GM10847 (cell line): ENCODE measurements around the gene SLC47A2.

Source experiments
- POLR2A ChIP-seq: IDR thresholded peaks from 2 replicates; pipeline ENCODE4 v1.6.1; 2011; ENCODE audit not compliant: insufficient read length; ENCODE audit errors: extremely low read depth

SLC47A2 gene

DNA sequence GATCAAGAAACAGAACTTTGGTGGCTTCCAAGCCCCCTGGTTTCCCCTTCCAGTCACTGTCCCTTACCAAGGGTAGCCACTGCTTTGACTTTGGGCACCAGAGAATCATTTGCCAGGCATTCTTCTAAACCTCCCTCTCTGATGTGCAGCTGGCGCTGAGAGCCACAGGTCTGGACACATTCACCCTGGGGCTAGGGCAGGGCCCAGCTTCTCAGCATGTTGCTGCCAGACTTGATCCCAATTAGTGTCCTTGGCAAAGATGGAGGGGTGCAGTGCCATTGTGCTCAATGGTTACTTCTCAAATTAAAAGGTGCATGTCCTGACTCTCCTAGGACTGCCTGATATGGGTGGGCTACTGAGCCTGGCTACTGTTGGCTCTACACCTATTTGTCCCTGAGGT lies 7.6 kb upstream of the SLC47A2 start:
- TF ChIP-seq POLR2A, result no peak

DNA sequence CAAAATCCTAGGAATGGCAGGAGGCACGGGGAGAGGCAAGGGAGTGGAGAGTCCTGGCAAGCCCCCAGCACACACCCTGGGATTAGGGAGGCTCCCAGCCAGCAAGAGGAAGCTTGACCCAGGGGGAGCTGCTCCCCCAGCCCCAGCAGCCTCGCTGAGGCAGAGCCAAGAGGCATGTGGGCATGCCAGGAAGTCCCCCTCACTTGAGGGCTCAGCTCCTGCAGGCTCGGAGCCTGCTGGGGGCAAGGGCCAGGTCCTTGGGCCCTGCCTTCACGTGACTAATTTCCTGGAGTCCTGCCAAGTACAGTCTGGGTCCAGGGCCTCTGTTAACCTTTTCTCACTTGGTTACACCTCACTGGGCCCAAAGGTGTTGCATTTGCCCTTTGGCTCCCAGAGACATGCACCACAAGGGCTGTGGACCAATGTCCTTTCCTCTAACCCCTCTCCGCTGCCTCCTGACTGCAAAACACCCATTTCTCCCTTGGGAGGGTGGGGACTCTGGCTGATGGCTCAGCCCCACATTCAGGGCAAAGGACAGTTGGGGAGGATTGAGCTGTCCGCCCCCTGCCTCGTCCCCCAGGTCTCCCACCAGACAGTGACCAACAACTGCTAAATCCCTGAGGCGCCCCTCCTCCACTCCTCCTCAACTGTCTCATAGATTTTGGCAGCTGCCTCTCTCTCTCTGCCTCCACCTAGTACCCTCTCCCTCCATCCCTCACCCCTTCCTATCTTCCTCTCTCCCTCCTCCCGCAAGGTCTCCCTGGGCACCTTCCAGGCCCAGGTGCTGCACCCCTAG lies 4.4 kb upstream of the SLC47A2 start:
- no peak for TF ChIP-seq POLR2A

DNA sequence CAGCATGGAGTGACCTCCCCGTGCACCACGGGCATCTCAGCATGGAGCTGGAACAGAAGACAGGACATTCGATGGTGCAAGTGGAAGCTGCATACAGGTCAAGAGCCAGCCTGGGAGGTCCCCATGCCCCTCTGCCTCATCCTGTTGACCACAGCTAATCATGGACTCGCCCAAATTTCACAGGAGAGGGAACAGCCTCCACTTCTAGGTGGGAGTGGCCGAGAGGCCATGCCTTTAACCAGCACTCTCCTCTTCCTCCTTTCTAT lies 3.8 kb upstream of the SLC47A2 start:
- TF ChIP-seq POLR2A, result no peak

DNA sequence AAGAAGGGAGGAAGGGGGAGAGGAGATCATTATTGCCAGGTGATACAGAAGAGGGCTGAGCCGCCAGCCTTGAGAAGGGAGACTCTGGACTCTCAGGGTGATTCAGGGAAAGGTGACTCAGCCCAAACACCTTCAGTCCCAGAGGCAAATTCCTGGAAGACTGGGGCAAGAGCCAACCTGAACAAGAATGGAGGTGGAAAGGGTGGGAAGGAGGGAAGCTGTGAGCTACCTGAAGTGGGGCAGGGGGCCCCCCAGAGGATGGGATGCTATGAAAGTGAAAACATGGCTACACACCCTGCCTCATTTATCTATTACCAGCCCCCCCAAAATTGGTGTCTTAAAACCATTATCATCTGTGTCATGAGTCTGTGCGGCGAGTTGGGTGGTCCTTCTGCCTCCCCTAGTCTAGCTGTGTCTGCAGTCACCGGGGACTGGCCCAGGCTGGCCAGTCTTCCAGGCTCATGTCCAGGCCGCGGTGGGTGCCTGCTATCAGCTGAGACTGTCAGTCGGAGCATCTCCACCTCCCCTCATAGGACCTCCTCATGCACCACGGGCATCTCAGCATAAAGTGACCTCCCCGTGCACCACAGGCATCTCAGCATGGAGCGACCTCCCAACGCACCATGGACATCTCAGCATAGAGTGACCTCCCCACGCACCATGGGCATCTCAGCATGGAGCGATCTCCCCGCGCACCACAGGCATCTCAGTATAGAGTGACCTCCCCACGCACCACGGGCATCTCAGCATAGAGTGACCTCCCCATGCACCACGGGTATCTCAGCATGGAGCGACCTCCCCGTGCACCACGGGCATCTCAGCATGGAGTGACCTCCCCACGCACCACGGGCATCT lies 3.2 kb upstream of the SLC47A2 start:
- TF ChIP-seq POLR2A, result no peak

DNA sequence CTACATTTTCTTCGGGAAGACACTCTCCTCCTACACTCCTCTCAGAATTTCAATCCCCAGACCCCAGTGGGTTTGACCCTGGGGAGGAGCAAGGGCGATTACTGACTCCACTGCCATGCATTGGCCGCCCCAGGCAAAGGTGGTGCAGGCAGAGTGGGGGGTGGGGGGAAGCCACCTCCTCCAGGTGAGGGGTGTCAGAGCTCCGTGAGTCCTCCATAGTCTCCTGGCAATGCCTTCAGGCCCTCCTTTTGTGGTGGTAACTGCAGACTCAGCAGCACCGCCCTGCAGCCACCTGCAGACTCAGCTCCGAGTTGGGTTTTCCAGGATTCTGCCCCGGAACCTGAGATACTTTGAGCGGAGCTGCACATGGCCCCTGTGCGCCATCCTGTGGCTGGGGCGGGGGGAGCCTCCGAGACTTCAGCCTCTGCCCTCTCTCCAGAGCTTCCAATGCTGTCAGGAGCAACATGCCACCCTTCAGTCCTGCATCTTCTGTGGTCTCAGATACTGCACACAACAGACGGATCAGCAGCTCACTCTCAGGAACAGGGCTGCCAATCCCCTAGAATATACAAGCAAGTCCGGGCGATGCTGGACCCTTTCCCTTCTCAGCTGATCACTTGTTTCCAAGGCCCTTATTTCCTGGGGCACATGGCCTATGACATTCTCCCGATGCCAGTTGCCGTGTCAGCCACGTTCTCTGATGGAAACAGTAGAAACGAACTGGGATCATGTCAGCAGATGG lies 2.4 kb upstream of the SLC47A2 start:
- TF ChIP-seq POLR2A, result no peak

DNA sequence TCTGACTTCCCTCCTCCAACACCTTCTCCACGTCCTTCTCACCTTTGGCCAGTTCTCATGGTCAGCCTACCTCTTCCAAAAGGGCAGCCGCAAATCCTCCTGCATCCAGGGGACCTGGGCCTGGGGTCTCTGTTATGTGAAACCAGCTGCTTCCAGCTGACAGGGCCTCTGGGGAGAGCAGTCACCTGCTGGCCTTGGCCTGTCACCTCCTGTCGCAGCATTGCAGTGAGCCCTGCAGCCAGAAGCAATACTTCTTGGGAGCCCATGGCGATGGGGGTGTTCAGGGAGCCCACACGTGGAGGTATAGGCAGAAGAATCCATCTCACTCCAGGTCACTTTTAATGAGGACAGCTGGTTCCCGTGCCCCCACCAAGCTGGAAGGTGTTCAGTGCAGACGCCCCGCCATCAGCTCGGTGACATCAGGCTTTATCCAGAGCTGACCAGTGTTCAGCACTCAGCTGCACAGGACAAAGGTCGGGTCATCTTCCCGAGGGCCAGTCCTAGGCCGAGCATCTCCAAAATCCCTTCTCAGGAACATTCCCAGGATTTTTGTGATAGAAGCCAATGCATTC lies 1.7 kb upstream of the SLC47A2 start:
- TF ChIP-seq POLR2A, result no peak

DNA sequence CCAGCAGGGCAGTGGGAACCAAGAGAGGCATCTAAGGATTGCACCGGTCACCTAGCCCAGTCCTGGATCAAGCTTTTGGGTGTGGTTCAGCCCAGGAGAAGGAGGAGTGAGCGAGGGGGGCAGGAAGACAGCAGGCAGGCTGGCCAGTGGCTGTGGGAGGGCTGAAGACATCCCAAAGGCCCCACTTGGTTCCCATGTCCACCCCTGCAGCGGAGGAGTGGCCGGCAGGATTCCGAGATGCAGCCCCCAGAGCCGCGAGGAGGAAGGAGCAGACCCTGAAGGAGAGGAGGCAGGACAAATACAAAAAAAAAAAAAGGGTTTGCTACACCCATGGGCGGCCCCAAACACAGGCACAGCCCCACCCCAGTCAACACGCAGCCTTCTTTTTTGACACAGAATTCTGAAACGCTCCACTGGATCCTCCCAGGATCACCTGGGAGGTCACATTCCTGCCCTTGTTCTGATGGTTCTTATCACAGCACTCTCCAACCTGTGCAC lies 1.1 kb upstream of the SLC47A2 start:
- no peak for TF ChIP-seq POLR2A

DNA sequence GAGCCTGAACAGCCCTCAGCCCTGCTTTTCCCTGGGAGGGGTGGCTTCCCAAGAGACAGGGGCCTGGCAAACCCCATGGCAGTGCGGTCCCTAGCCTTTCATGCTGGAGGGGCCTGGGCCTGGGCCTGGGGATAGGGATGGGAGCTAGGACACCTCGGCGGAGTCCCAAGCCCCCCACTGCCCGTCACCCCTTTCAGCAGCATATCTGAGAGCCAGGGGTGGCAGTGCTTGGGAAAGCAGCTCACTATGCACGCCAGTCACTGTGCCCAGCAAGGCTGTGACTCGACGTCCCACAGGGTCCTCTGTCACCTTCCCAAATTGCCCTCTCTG lies 612 bp upstream of the SLC47A2 start:
- no peak for TF ChIP-seq POLR2A

DNA sequence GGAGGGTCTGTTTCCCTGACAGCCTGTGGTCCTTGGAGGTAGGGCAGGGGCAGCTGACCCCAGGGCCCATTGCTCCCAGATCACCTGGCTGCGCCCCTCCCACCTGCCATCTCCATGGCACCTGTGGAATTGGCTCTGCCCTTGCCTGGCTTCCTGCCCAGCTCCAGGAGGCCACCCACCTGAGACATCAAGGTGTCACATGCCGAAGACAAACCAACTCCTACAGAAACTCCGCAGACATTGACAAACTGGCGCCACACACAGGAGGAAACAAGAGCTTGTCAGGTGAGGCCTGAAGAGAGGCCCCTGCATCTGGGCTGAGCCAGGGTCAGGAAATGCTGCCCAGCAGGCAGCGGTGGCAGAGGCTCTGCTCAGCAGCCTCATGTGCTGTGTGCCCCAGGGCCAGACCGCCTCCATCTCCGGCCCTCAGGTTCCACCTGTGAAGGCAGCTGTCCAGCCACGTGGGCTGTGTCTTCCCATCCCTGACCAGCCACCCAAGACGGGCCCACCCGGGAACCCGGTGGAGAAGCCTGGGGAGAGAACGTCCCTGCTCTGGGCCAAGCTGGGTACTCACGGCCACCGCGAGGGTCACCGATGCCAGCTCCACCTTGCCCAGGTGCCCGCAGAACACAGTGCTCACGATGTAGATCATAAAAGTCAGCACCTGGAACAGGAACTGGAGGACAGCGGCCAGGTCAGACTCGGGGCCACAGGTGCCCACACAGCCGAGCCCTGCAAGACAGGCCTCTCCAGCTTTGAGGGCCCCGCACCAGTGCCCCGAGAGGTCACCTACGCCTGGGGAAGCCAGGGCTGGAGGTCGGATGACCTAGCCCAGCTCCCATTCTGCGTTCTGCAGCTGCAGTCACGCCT lies 1.6 kb downstream of the SLC47A2 start:
- TF ChIP-seq POLR2A, result no peak

DNA sequence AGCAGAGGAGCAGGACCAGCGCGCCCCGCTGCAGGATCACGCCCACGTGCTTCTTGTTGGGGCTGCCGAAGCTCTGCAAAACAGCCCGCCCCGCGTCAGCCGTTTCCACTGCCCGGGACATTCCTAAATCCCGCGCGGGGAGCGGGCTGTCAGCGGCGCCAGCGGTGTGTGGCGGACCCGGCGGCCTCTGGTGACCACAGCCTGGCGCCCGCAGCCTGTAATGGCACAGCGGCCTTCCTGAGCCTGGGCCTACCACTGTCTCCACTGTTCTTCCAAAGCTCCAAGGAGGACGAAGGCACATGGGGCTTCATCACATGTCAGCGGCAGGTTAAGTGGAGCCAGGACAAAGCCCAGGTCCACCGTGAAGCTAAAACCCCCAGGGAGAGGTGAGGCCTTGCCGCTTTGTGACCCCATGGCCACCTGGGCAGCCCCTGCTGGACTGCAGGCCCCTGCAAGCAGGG lies 2.5 kb downstream of the SLC47A2 start:
- no peak for TF ChIP-seq POLR2A

DNA sequence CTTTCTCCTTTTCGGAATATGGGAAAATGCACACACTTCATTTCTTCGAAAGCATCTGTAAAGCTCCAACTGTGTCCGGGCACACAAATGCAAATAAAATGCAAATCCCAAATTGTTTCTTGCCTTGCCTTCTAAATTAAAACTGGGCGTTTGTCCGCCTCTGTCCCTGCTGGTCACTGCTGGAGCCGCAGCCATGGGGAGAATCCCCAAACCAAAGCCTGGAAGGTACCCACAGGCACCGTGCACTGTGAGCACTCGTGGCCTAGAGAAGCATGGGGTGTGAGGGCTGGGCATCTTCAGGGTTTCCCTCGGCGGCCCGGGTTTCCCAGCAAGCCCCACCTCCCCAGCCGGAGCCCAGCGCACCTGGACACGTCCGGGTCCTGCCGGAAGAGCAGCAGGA lies 2.9 kb downstream of the SLC47A2 start:
- TF ChIP-seq POLR2A, result no peak

DNA sequence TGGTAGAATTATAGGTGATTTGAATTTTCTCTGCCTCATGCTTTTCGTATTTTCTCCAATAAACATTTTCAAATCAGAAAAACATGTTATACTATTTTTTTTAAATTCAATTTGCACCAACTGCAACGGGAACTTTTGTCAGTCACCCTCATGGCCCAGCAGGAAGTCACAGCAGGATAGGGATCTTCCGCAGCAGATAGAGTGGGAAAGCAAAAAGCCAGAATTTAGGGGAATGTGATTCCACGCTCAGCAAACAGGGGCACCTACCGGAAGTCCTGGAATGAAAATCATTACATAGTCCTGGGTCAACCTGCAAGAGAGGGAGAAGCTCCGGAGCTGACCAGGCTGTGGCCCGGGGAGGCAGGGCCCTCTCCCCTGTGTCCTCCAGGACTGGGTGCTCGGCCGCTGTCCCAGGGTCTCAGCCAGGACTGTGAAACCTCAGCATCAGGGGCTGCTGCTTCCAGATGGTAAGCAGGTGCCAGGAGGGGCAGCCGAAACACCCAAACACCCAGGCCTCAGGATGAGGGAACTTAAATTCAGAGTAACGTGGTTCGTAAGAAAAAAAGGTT lies 3.9 kb downstream of the SLC47A2 start:
- TF ChIP-seq POLR2A, result no peak

DNA sequence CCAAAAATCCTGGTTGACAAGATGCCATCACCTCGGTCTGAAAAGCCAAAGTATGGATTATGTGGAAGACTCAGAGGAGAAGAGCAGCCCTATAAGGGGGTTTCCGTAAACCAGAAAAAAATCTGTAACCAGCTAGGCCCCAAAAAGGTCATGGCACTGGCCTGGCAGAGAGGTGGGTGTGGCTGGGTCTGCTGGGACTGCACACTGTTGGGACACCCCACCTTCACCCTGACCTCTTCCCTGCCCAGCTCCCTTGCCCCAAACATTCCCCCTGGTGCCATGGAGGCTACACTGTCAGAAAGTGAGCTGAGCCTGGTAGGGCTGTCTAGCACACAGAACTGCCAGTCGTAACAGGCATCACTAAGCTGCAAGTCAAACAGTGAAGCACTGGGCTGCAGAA lies 6.5 kb downstream of the SLC47A2 start:
- no peak for TF ChIP-seq POLR2A
